DMS114 treated with DMSO at 0.1 percent for 48 hours (cell line): Measurements from ENCODE around the gene ZGLP1.
"Not testable (repeated sequence)": the region's sequence is repeated elsewhere in the genome, so short reads cannot be mapped to it uniquely, and the experiment has no call there.

ENCODE experiments used
- DNase-seq: peaks from one replicate; lab custom pipeline; 2025; ENCODE audit not compliant: unreplicated experiment; lab: John Stamatoyannopoulos, UW

Gene ZGLP1

DNA sequence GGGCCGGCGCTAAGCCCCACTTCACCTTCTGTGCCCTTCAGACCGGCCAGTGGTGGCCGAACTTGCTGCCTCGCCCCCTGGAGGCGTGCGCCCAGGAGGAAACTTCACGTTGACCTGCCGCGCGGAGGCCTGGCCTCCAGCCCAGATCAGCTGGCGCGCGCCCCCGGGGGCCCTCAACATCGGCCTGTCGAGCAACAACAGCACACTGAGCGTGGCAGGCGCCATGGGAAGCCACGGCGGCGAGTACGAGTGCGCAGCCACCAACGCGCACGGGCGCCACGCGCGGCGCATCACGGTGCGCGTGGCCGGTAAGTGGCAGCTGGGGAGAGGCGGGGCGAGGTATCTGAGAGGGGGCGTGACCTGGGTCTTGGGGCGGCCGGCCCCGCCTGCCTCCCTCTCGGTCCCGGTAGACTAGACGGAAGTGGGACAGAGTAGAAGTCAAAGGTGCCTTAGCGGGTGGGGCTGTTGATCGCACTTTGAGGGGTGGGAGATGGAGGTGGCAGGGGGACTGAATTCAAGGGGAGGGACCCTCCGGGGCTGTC, 14.2 kb downstream of the ZGLP1 start:
- no peak for DNase-seq

GRCh38 chr19:10294368-10294697, 15.3 kb downstream of the ZGLP1 start:
- DNase-seq = no peak

DNA sequence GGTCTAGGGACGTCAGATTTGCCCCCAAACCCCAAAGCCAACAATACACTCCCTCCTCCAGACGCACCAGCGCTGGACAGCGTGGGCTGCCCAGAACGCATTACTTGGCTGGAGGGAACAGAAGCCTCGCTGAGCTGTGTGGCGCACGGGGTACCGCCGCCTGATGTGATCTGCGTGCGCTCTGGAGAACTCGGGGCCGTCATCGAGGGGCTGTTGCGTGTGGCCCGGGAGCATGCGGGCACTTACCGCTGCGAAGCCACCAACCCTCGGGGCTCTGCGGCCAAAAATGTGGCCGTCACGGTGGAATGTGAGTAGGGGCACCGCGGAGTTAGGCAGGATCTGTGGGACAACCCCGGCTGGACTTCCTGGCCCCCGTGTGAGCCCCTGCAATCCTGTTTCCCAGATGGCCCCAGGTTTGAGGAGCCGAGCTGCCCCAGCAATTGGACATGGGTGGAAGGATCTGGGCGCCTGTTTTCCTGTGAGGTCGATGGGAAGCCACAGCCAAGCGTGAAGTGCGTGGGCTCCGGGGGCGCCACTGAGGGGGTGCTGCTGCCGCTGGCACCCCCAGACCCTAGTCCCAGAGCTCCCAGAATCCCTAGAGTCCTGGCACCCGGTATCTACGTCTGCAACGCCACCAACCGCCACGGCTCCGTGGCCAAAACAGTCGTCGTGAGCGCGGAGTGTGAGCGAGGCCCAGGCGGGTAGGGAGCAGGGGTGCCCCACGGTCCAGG, 15.8 kb downstream of the ZGLP1 start:
- no peak for DNase-seq

- DNase-seq = no peak
Observed at GRCh38 chr19:10292789-10293636, 16.6 kb downstream of the ZGLP1 start.

DNA sequence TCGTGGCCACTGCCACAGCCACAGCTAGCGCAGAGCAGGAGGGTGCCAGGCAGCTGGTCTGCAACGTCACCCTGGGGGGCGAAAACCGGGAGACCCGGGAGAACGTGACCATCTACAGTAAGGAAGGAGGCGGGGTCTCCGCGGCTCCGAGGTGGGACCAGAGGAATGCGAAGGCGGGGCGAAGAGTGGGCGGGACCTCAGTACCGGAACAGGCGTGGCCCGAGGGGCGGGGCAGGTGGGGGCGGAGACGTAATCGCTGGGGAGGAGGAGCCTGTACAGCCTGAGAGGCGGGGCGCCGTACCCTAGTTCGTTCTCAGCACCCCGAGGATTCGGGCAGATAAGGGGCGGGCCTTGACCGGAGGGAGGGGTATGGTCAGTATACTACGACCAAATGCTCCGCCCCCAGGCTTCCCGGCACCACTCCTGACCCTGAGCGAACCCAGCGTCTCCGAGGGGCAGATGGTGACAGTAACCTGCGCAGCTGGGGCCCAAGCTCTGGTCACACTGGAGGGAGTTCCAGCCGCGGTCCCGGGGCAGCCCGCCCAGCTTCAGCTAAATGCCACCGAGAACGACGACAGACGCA, 17.3 kb downstream of the ZGLP1 start:
- DNase-seq = no peak

DNA sequence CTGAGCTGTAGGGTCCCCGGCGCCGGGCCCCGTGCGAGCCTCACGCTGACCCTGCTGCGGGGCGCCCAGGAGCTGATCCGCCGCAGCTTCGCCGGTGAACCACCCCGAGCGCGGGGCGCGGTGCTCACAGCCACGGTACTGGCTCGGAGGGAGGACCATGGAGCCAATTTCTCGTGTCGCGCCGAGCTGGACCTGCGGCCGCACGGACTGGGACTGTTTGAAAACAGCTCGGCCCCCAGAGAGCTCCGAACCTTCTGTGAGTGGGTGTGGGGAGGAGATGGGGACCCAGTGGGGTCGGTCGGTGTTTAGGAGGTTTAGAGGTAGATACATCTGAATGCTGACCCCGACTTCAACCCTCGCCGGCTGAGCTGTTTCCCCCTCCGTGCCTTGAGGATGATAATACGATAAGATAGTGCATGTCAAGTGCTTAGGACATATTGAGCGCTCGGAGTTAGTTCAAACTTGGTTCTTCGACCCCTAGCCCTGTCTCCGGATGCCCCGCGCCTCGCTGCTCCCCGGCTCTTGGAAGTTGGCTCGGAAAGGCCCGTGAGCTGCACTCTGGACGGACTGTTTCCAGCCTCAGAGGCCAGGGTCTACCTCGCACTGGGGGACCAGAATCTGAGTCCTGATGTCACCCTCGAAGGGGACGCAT, 17.9 kb downstream of the ZGLP1 start:
- no peak for DNase-seq

GRCh38 chr19:10290876-10291553, 18.6 kb downstream of the ZGLP1 start:
- peak; percentile 36 for DNase-seq

DNA sequence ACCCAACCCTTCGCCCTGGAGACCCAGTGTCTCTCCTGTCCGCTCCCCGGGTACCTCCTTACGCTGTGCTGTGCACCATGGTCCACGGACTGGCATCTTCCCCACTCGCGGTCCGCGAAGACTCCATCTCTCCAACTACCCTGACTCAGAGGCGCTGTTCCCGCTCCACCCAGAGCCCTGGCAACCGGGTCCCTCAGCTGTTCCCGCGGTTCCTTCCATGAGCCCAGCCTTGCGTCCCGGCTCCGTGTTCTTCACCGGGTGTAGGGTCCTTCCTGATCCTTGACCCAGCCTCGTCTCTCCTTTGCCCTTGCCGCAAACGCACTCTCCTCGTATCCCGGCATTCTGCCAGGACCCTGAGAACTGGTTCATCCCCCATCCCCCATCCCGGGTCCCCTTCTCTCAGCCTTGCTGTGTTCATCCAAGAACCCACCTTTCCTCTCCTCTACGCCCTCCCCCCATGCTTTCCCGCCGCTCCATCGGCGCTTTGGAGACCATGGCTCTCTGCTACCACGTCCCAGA, 19.2 kb downstream of the ZGLP1 start:
- DNase-seq = no peak

GRCh38 chr19:10289836-10290356, 19.7 kb downstream of the ZGLP1 start, which contains the start of gene ICAM5:
ICAM5 (plus strand) TSS chr19:10289952; CDS start chr19:10290044, 92 bp downstream.
- no peak for DNase-seq

- DNase-seq = peak; percentile 62
Observed at GRCh38 chr19:10289167-10289835, 20.3 kb downstream of the ZGLP1 start.

- DNase-seq = peak; percentile 52
Observed at GRCh38 chr19:10288662-10289166, 20.9 kb downstream of the ZGLP1 start.

DNA sequence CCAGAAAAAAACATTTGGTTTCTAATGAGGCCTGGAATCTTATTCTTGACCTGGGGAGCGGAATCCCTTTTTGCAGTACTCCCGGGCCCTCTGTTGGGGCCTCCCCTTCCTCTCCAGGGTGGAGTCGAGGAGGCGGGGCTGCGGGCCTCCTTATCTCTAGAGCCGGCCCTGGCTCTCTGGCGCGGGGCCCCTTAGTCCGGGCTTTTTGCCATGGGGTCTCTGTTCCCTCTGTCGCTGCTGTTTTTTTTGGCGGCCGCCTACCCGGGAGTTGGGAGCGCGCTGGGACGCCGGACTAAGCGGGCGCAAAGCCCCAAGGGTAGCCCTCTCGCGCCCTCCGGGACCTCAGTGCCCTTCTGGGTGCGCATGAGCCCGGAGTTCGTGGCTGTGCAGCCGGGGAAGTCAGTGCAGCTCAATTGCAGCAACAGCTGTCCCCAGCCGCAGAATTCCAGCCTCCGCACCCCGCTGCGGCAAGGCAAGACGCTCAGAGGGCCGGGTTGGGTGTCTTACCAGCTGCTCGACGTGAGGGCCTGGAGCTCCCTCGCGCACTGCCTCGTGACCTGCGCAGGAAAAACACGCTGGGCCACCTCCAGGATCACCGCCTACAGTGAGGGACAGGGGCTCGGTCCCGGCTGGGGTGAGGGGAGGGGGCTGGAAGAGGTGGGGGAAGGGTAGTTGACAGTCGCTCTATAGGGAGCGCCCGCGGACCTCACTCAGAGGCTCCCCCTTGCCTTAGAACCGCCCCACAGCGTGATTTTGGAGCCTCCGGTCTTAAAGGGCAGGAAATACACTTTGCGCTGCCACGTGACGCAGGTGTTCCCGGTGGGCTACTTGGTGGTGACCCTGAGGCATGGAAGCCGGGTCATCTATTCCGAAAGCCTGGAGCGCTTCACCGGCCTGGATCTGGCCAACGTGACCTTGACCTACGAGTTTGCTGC, 22.5 kb downstream of the ZGLP1 start, which contains the start of gene ICAM4:
Gene ICAM4, plus strand, starts transcription at position 153 of the 935 bp plus-strand sequence. Its CDS starts 58 bp downstream, at position 211.
- DNase-seq = no peak

- no peak for DNase-seq
Observed at GRCh38 chr19:10285393-10285792, 24.2 kb downstream of the ZGLP1 start.

- no peak for DNase-seq
Observed at GRCh38 chr19:10284960-10285278, 24.7 kb downstream of the ZGLP1 start.

GRCh38 chr19:10284065-10284959, 25.3 kb downstream of the ZGLP1 start:
- no peak for DNase-seq

- no peak for DNase-seq
Observed at GRCh38 chr19:10283301-10284064, 26.1 kb downstream of the ZGLP1 start.

DNA sequence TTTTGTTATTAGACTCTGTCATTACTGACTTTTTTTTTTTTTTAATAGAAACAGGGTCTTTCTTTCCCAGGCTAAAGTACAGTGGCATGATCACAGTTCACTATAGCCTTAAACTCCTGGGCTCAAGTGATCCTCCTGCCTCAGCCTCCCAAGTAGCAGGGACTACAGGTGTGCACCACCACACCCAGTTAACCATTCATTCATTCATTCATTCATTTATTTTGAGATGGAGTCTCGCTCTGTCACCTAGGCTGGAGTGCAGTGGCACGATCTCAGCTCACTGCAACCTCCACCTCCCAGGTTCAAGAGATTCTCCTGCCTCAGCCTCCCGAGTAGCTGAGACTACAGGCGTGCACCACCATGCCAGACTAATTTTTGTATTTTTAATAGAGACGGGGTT, 27.6 kb downstream of the ZGLP1 start:
- DNase-seq = not testable (repeated sequence)
